Activated T-cell treated with anti-CD3 and anti-CD28 coated beads, Interleukin-2, amount 50 U/mL, for 72 hours (primary cell): Measurements from ENCODE around the gene FAM162A. TPM values are rescaled to one million over a fixed set of nuclear protein-coding genes. Genes with fewer than 3 reads are reported as not detected.
"Not testable (repeated sequence)": the region's sequence is repeated elsewhere in the genome, so short reads cannot be mapped to it uniquely, and the experiment has no call there.

Experiments
- ATAC-seq, 2 donors: fragments of 150-1000 bp; cut with Tn5 transposase; replicated peaks in 1 of 2; 2 replicates each; pipeline ENCODE4 v1.10.0; 2021; ENCODE audit warnings: moderate library complexity in 2 of 2, mild to moderate bottlenecking in 1 of 2
- DNase-seq, 2 donors: peaks; one replicate each; pipeline ENCODE4 v3.0.0; 2021 to 2022; ENCODE audit warnings: mixed read lengths in 1 of 2
- H3K27ac Mint-ChIP-seq: one replicate; pipeline ENCODE4 v1.8.0; 2022; ENCODE audit warnings: mild to moderate bottlenecking, moderate library complexity, mixed read lengths
- H3K27me3 Mint-ChIP-seq: one replicate; pipeline ENCODE4 v1.8.0; 2022; ENCODE audit warnings: low read depth, mixed read lengths
- H3K36me3 Mint-ChIP-seq, 2 donors: one replicate each; pipeline ENCODE4 v1.8.0; 2022; ENCODE audit warnings: mixed read lengths in 2 of 2, mild to moderate bottlenecking in 1 of 2; ENCODE audit not compliant: insufficient read depth in 2 of 2
- H3K4me1 Mint-ChIP-seq: one replicate; pipeline ENCODE4 v1.8.0; 2022; ENCODE audit warnings: low read depth, mixed read lengths
- H3K4me3 Mint-ChIP-seq, 2 donors: one replicate each; pipeline ENCODE4 v1.8.0; 2022; ENCODE audit warnings: mild to moderate bottlenecking in 2 of 2, mixed read lengths in 2 of 2, moderate library complexity in 2 of 2
- H3K9me3 Mint-ChIP-seq, 2 donors: one replicate each; pipeline ENCODE4 v1.8.0; 2022; ENCODE audit warnings: mixed read lengths in 2 of 2
- total RNA-seq, 2 donors: library from RNA; stranded (reverse); gene quantifications; one replicate each; pipeline ENCODE4 v1.2.3, GENCODE V29; 2022

The FAM162A gene
- total RNA-seq, 2 donors from 2014 or later: 79.0 to 94.8 TPM

GRCh38 chr3:122362026-122362425 lies 22.0 kb upstream of the FAM162A start:
- peaks cover 46% of the 10 kb centered on the region for H3K4me1 Mint-ChIP-seq
- ATAC-seq (no peak), DNase-seq (no peak)
- H3K27me3 Mint-ChIP-seq: no peaks in the 10 kb centered on the region
- no peaks in the 10 kb centered on the region for H3K9me3 Mint-ChIP-seq
- H3K27ac Mint-ChIP-seq: no peak overlapping the region
- H3K36me3 Mint-ChIP-seq: peaks cover 9 to 29% of the 10 kb centered on the region in 2 donors
- no peak overlapping the region for H3K4me3 Mint-ChIP-seq

GRCh38 chr3:122364490-122364889 lies 19.5 kb upstream of the FAM162A start:
- peaks cover 11 to 30% of the 10 kb centered on the region in 2 donors for H3K36me3 Mint-ChIP-seq
- peak; percentile 34 to 36 for ATAC-seq
- H3K4me1 Mint-ChIP-seq: peaks cover 49% of the 10 kb centered on the region
- H3K4me3 Mint-ChIP-seq: peak overlapping the region; percentile 59 to 96
- H3K27ac Mint-ChIP-seq: peak overlapping the region; percentile 99
- no peaks in the 10 kb centered on the region for H3K27me3 Mint-ChIP-seq
- H3K9me3 Mint-ChIP-seq: no peaks in the 10 kb centered on the region
- DNase-seq: peak in 1 of 2 donors; percentile 13

GRCh38 chr3:122365073-122365472 lies 18.9 kb upstream of the FAM162A start:
- H3K4me3 Mint-ChIP-seq: peak overlapping the region; percentile 59 to 96
- peak; percentile 77 to 79 for ATAC-seq
- H3K36me3 Mint-ChIP-seq: peaks cover 11 to 27% of the 10 kb centered on the region in 2 donors

GRCh38 chr3:122365582-122366378 lies 18.2 kb upstream of the FAM162A start:
- Mint-ChIP-seq H3K4me1 (peaks cover 49% of the 10 kb centered on the region), H3K27ac (peak overlapping the region; percentile 99), H3K36me3 (peaks cover 11 to 25% of the 10 kb centered on the region in 2 donors), H3K4me3 (peak overlapping the region; percentile 59 to 96)
- H3K9me3 Mint-ChIP-seq, H3K27me3 Mint-ChIP-seq: not testable (repeated sequence)
- ATAC-seq: peak; percentile 89 to 92
- peak; percentile 45 to 52 for DNase-seq

More at GRCh38 chr3:122365073-122365472, 18.9 kb upstream of the FAM162A start:
- Mint-ChIP-seq H3K27me3 (no peaks in the 10 kb centered on the region), H3K4me1 (peaks cover 49% of the 10 kb centered on the region), H3K9me3 (no peaks in the 10 kb centered on the region), H3K27ac (peak overlapping the region; percentile 99)
- peak; percentile 8 to 24 for DNase-seq

GRCh38 chr3:122366379-122366749 lies 17.6 kb upstream of the FAM162A start:
- DNase-seq: no peak
- H3K36me3 Mint-ChIP-seq: peaks cover 11 to 29% of the 10 kb centered on the region in 2 donors

GRCh38 chr3:122374034-122374433 lies 9.9 kb upstream of the FAM162A start:
- Mint-ChIP-seq H3K36me3 (peaks cover 16 to 30% of the 10 kb centered on the region in 2 donors), H3K4me3 (no peak overlapping the region), H3K27ac (no peak overlapping the region), H3K4me1 (peaks cover 26% of the 10 kb centered on the region), H3K27me3 (no peaks in the 10 kb centered on the region), H3K9me3 (no peaks in the 10 kb centered on the region)
- ATAC-seq (no peak), DNase-seq (no peak)

More at GRCh38 chr3:122366379-122366749, 17.6 kb upstream of the FAM162A start:
- Mint-ChIP-seq H3K27me3 (no peaks in the 10 kb centered on the region), H3K9me3 (no peaks in the 10 kb centered on the region), H3K4me1 (peaks cover 52% of the 10 kb centered on the region), H3K27ac (peak overlapping the region; percentile 76), H3K4me3 (peak overlapping the region; percentile 34 to 50)
- peak; percentile 15 to 32 for ATAC-seq

- no peak for DNase-seq
- peak; percentile 73 to 81 for ATAC-seq
- Mint-ChIP-seq H3K27me3 (no peaks in the 10 kb centered on the region), H3K36me3 (peaks cover 15 to 25% of the 10 kb centered on the region in 2 donors), H3K4me3 (peak overlapping the region in 1 of 2 donors; percentile 35), H3K27ac (peak overlapping the region; percentile 96), H3K4me1 (peaks cover 58% of the 10 kb centered on the region), H3K9me3 (no peaks in the 10 kb centered on the region)
These were observed 6.0 kb upstream of the FAM162A start for GRCh38 chr3:122377975-122378374.

- H3K4me3 Mint-ChIP-seq: peak within 1 kb of the TSS; percentile 90 to 97
- ATAC-seq (peak; percentile 45 to 54), DNase-seq (peak; percentile 87 to 90)
- peaks cover 7 to 10% of the 10 kb centered on the region in 2 donors for H3K36me3 Mint-ChIP-seq
- H3K9me3 Mint-ChIP-seq: no peaks in the 10 kb centered on the region
- H3K27ac Mint-ChIP-seq: peak within 1 kb of the TSS; percentile 97
- peaks cover 83% of the 10 kb centered on the region for H3K4me1 Mint-ChIP-seq
- H3K27me3 Mint-ChIP-seq: no peaks in the 10 kb centered on the region
These were observed 905 bp upstream of the FAM162A start, which contains the start of gene MIX23 for GRCh38 chr3:122382888-122383666. TSS of gene MIX23 (minus strand) at chr3:122383231. CDS start at chr3:122383224, 7 bp downstream.

- Mint-ChIP-seq H3K27ac (no peak overlapping the region), H3K36me3 (peaks cover 6 to 8% of the 10 kb centered on the region in 2 donors), H3K9me3 (no peaks in the 10 kb centered on the region), H3K27me3 (no peaks in the 10 kb centered on the region), H3K4me3 (peak overlapping the region in 1 of 2 donors; percentile 5), H3K4me1 (peaks cover 45% of the 10 kb centered on the region)
- ATAC-seq (no peak), DNase-seq (no peak)
These were observed 3.7 kb downstream of the FAM162A start for GRCh38 chr3:122387709-122388108.

- H3K9me3 Mint-ChIP-seq: no peaks in the 10 kb centered on the region
- peaks cover 39% of the 10 kb centered on the region for H3K4me1 Mint-ChIP-seq
- peak overlapping the region; percentile 38 for H3K27ac Mint-ChIP-seq
- H3K27me3 Mint-ChIP-seq: no peaks in the 10 kb centered on the region
- no peak overlapping the region for H3K4me3 Mint-ChIP-seq
- H3K36me3 Mint-ChIP-seq: peaks cover 6 to 7% of the 10 kb centered on the region in 2 donors
- ATAC-seq (no peak), DNase-seq (no peak)
These were observed 5.2 kb downstream of the FAM162A start for GRCh38 chr3:122389197-122389596.

- H3K9me3 Mint-ChIP-seq: no peaks in the 10 kb centered on the region
- no peak for ATAC-seq
- H3K4me1 Mint-ChIP-seq: peaks cover 39% of the 10 kb centered on the region
These were observed 5.9 kb downstream of the FAM162A start for GRCh38 chr3:122389892-122390291.

GRCh38 chr3:122390665-122391064 lies 6.7 kb downstream of the FAM162A start:
- no peak for DNase-seq
- Mint-ChIP-seq H3K27me3 (no peaks in the 10 kb centered on the region), H3K9me3 (no peaks in the 10 kb centered on the region), H3K36me3 (peaks cover 5% of the 10 kb centered on the region in 2 donors), H3K4me1 (peaks cover 41% of the 10 kb centered on the region), H3K27ac (no peak overlapping the region), H3K4me3 (no peak overlapping the region)
- no peak for ATAC-seq

More at GRCh38 chr3:122389892-122390291, 5.9 kb downstream of the FAM162A start:
- Mint-ChIP-seq H3K4me3 (no peak overlapping the region), H3K27ac (peak overlapping the region; percentile 43), H3K27me3 (no peaks in the 10 kb centered on the region), H3K36me3 (peaks cover 5 to 6% of the 10 kb centered on the region in 2 donors)
- DNase-seq: no peak
